NOMO-1 treated with DMSO at 0.1 percent for 48 hours (cell line): ENCODE results near the gene BET1.

Experiments used
- DNase-seq: peaks from one replicate; lab custom pipeline; 2025; ENCODE audit not compliant: unreplicated experiment; lab: John Stamatoyannopoulos, UW

Gene BET1

GRCh38 chr7:94015538-94015937 is 11.4 kb upstream of the BET1 start:
- DNase-seq = no peak

- DNase-seq = no peak
Observed at GRCh38 chr7:94012746-94013145, 8.6 kb upstream of the BET1 start.

GRCh38 chr7:94011714-94012353 is 7.7 kb upstream of the BET1 start:
- DNase-seq = no peak

DNA sequence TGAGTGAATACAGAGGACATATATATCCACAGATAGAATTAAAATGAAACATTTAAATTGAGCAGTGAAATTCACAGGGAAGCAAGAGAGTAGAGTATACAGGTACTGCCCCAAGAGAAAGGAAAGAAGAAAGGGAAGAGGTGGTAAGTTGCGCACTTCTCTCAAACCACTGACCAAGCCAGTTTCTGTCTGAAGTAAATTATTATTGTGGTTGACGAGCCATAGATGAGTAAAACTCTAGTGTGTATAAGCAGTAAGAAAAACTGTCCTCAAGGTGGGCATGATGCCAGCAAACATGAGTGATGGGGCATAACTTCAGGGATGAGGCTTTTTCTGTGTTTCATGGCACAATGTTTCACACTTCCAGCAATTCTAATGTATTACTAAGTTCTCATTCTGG is 4.4 kb upstream of the BET1 start:
- DNase-seq = peak; percentile 98

GRCh38 chr7:94005753-94006152 is 1.6 kb upstream of the BET1 start:
- no peak for DNase-seq

DNA sequence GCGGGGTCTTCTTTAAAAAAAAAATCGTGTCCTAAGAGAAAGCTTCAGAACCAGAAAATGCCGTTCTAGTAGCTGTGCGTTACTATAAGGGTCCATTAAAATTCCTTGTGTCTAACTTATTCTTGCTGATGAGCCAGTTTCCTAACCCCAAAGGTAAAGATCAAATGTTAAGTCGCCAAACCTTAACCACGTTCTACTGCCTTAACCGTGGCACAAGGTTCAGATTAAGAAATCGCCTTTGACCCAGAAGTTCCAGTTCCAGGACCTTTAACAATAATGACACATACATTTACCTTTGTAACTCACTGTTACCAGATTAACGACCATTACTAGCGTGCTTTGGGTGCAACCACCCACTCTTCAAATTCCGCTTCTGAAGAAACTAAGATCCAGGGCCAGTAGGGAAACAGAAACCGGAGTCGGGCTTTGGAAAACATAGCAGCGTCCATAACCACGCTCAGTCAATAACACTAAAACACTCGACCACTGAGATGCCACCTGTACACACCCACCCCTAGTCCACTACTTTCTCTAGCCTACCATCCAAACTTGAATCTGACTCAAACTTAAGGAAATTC is 620 bp downstream of the BET1 start:
- DNase-seq = peak; percentile 38

- DNase-seq = no peak
Observed at GRCh38 chr7:94001396-94001795, 2.8 kb downstream of the BET1 start.

- no peak for DNase-seq
Observed at GRCh38 chr7:93997868-93998267, 6.3 kb downstream of the BET1 start.

GRCh38 chr7:93992421-93993110 is 11.6 kb downstream of the BET1 start:
- DNase-seq = no peak

GRCh38 chr7:93987297-93987696 is 16.9 kb downstream of the BET1 start:
- DNase-seq = no peak

DNA sequence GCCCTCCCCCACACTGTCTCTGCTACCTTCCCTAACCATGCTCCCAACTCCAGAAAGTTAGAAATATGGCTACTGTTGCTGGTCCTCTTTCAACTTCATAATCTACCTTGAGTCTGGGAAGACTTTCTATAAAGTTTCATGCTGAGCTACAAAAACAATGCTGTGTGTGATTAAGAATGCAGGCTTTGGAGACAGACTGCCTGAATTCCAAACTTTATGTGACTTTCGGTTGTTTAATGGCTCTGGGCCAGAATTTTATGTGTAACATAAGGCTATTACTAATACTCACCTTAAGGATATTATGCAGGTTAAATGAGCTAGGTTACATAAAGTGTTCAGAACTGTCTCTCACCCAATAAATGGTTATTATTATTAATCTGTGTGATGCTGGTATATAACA is 19.1 kb downstream of the BET1 start:
- no peak for DNase-seq

DNA sequence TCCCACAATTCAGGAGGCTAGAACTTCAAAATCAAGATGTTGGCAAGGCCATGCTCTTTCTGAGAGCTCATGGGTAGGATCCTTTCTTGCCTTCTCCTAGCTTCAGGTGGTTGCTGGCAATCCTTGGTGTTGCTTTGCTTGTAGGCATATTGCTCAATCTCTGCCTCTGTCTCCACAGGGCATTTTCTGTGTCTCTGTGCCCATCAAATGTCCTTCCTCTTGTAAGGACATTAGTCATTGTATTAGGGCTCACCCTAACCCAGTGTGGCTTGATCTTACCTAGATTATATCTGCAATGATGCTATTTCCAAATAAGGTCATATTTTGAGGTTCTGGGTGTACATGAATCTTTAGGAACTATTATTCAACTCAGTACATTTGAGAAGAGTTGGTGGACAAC is 20.1 kb downstream of the BET1 start:
- DNase-seq = no peak

- no peak for DNase-seq
Observed at GRCh38 chr7:93981480-93981874, 22.7 kb downstream of the BET1 start.

DNA sequence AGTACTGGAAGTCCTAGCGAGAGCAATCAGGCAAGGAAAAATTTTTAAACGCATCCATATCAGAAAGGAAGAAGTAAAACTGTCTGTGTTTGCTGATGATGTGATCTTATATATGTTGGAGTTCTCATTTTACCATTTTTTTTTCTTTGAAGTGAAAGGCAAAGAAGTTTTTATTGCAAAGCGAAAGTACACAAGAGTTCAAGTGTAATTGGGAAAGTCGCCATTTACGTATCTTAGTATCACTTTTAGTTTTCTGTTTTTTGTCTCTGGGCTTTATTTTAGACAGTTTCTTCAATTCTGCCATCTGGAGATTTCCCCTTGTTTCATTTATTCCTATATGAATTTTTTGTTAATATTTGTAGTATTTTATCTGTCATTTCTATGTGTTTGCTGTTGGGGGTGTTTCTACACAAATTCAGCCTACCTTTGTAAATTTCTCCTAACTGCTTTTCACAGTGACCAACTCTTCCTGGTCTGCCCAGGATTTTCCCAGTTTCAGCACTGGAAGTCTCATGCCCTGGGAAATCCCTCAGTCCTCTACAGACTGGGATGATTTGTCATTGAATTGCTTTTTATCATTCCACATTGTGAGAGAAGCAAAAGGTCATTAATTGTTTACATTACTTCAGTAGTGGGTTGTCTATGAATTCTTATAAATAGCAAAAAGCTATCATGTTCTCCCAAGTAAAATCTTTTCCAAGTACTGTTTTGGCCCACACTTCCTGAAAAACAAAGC is 23.2 kb downstream of the BET1 start:
- no peak for DNase-seq

DNA sequence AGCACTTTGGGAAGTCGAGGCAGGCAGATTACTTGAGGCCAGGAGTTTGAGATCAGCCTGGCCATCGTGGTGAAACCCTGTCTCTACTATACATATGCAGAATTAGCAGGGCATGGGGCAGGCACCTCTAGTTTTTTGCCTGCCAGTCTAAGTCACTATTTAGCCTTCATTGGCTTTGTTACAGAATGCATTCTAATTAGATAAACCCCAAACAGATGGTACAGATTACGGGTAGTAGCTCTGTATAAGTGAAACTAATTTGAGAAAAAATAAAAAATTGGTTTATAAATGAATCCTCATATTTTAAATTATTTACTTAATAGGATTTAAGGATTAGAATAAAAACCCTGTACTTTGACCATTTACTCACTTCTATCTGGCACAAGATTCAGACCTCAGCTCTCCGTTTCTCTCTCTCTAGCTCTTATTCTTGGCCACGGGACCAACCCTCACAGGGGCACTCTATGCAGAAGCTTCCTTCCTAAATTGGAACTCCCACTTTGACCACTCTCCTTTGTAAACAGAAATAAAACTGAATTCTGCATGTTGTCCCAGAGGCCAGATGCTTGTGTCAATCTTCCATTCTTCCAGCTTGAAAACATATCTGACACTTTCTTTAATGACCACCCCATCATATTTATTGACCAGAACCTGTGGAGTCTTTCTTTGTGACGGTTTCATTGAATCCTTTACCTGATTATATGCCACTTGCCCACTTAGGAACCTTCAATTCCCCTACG is 26.8 kb downstream of the BET1 start:
- no peak for DNase-seq

GRCh38 chr7:93973134-93973533 is 31.0 kb downstream of the BET1 start:
- DNase-seq = no peak

- DNase-seq = no peak
Observed at GRCh38 chr7:93972029-93972725, 32.0 kb downstream of the BET1 start.

GRCh38 chr7:93968911-93969620 is 35.1 kb downstream of the BET1 start:
- DNase-seq = no peak

GRCh38 chr7:93964813-93965212 is 39.3 kb downstream of the BET1 start:
- no peak for DNase-seq

DNA sequence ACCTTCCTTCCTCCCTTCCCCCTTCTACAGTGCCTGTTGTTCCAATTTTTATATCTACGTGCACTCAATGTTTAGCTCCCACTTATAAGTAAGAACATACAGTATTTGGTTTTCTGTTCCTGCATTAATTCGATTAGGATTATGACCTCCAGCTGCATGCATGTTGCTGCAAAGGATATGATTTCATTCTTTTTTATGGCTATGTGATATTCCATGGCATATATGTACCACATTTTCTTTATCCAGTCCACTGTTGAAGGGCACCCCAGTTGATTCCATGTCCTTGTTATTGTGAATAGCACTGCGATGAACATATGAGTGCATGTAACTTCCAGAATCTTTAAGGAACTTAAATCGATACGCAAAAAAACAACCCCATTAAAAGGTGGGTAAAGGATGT is 39.9 kb downstream of the BET1 start:
- no peak for DNase-seq
